MV-4-11 (cell line): ENCODE results near the gene ATAT1.
A peak's percentile ranks its signal among the peaks of the same experiment; 100 is the strongest.

Experiments used
- DNase-seq: peaks from one replicate; lab custom pipeline; 2025; lab: John Stamatoyannopoulos, UW

ATAT1 gene

DNA sequence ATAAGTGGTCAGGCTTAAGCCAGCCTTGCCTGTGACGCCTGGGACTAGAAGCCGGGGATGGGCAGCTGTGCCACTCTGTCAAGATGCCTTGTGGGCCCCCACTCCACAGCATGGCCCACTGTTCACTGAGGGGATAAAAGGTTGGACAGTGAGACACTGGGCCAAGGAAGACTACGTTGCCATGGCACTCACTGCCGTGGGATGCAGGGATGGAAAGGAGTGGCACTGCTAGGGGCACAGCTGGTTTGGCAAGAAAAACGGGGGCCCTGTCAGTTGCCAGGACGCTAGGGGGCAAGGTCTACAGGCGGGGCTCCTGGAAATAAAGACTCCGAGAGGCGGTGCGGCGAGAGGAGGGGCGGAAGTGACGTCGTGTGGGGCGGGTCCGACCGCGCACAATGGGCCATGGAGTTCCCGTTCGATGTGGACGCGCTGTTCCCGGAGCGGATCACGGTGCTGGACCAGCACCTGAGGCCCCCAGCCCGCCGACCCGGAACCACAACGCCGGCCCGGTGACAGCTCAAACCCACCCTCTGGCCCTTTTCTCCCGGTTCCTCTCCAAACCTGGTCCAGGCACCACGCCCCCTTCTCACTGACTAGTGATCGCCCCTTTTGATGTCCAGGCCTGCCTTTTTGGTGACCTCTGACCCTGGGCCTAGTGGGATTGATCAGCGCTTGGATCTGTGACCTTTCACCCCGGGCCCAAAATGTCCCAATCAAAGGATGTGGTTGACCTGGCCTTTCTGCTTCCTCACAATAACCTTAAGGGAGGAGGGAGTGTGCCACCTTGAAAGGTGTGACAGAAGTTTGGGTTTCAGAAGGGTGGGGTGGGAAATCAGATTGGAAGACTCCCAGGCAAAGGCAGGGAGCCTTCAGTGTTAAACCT, at the start of gene ATAT1:
ATAT1 (plus strand) TSS at position 391 of the 883 bp plus-strand sequence.
- DNase-seq: peak; percentile 79

DNA sequence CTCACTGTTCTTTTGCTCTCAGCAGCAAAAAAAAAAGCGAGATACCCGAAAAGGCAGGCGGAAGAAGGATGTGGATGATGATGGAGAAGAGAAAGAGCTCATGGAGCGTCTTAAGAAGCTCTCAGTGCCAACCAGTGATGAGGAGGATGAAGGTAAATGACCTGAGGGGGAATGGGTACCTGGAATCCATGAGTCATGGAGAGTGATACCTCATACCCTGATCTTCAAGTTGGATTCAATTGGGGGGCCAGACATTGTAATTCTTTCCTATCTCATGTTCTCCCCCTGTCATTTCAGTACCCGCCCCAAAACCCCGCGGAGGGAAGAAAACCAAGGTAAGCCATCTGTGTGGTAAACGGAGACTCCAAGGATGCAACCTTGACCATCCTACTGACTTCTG, 48.6 kb upstream of the ATAT1 start:
- DNase-seq: no peak

- no peak for DNase-seq
Measured at GRCh38 chr6:30583921-30584320, 42.8 kb upstream of the ATAT1 start.

DNA sequence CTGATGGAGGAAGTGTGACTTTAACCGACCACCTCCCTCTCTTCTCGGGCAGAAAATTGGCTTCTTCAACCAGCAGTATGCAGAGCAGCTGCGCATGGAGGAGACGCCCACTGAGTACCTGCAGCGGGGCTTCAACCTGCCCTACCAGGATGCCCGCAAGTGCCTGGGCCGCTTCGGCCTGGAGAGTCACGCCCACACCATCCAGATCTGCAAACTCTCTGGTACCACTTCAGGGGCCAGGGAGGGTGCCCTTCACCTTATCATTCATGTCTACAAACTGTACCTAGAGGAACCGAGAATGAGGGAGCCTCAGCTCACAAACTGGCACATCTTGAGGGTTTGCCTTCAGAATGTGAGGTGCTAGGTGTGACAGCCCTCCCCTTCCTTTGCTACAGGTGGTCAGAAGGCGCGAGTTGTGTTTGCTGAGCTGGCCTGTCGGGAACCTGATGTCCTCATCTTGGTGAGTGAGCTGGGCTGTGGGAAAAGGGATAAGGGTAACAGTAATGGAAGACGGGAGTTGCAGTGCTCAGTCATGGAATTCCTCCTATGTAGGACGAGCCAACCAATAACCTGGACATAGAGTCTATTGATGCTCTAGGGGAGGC, 36.8 kb upstream of the ATAT1 start:
- DNase-seq: no peak

- DNase-seq: no peak
Measured at GRCh38 chr6:30590509-30590908, 36.2 kb upstream of the ATAT1 start.

GRCh38 chr6:30591008-30591407, 35.7 kb upstream of the ATAT1 start:
- DNase-seq: no peak

DNA sequence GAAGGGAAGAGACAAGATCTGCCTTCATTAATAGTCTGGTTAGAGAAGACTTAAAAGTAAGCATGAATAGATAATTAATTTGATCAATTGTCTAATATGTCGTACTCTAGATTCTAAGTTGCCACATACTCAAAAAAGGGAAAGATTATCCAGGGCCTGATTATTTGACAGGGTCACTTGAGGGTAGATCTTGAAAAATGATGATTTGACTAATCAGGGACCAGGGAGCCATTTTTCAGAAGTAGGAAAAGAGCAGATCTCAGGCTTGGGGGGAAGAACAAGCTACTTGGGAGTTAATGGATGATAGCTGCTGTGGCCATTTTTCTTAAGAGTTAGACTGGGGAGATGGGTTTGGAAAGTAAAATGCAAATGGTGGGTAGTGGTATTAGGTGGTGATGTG, 34.4 kb upstream of the ATAT1 start:
- no peak for DNase-seq

DNA sequence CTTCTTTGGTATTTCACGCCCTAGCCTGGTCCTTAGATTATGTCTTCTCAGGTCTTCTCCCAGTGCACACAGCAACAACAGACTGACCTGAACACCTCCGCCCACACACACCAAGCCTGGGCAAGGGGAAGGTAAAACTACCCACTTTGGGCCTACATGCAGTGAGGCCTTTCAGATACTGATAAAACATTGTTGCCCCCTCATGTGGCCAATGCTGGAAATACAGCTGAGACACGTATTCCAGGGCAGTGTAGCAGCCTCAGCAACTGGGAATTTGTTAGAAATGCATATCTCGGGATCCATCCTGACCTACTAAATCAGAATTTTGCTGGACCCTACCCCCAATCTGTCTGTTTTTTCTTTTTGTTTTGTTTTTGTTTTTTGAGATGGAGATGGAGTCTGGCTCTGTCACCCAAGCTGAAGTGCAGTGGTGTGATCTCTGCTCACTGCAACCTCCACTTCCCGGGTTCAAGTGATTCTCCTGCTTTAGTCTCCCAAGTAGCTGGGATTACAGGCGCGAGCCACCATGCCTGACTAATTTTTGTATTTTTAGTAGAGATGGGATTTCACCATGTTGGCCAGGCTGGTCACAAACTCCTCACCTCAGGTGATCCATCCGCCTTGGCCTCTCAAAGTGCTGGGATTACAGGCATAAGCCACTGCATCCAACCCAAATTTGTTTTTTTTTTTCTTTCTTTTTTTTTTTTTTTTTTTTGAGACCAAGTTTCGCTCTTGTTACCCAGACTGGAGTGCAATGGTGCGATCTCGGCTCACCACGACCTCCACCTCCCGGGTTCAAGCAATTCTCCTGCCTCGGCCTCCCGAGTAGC, 29.1 kb upstream of the ATAT1 start:
- peak; percentile 61 for DNase-seq

- no peak for DNase-seq
Measured at GRCh38 chr6:30598912-30599624, 27.6 kb upstream of the ATAT1 start.

GRCh38 chr6:30599625-30600324, 26.9 kb upstream of the ATAT1 start:
- no peak for DNase-seq

GRCh38 chr6:30600451-30600961, 26.2 kb upstream of the ATAT1 start:
- DNase-seq: no peak

- no peak for DNase-seq
Measured at GRCh38 chr6:30601436-30601814, 25.2 kb upstream of the ATAT1 start.

DNA sequence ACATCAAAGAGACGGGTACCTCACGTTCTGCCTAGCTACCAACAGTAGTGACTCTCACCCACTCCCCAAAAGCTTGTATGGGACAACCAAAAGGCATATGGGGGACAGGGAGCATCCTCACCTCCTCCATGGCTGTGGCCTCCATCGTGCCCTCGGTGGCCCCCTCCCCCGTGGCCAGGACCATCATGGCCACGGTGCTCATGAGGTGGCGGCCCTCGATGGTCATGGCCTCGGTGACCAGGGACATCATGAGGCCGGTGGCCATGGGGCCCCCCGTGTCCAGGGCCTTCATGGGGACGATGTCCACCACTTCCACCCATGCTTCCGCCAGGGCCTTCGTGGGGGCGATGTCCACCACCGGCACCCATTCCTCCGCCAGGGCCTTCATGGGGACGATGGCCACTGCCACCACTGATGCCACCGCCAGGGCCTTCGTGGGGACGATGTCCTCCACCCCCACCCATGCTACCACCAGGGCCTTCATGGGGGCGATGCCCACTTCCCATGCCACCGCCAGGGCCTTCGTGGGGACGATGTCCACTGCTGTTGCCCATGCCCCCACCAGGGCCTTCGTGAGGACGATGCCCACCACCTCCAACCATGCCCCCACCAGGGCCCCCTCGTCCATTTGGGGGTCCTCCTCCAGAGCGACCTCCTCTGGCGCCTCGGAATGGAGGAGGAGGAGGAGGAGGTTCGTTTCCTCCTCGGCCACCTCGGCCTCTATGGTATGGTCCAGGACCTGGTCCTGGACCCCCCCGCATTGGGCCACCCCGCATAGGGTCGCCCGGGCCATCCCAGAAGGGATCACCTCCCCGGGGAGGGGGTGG, 24.6 kb upstream of the ATAT1 start:
- no peak for DNase-seq

GRCh38 chr6:30603961-30604360, 22.7 kb upstream of the ATAT1 start:
- no peak for DNase-seq

DNA sequence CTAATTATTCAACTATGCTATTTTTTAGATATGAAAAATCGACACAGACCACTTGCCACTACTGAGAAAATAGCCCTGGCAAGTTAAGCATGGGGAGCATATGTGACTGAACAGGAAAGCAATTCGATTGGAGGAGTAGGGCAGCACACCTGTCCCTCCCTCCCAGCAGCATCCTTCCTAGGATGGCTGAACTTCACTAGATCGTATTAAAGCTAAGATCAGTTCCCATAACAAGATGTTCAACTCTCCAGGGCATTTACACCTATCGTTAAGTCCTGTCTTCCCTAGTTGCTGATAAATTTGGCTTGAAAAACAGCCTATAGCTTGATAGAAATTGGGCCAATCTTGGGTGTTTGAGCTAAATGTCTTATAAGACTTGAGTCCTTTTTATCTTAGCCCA, 16.6 kb upstream of the ATAT1 start:
- no peak for DNase-seq

GRCh38 chr6:30611150-30611855, 15.4 kb upstream of the ATAT1 start:
- DNase-seq: no peak

GRCh38 chr6:30611856-30612194, 14.8 kb upstream of the ATAT1 start:
- no peak for DNase-seq

DNA sequence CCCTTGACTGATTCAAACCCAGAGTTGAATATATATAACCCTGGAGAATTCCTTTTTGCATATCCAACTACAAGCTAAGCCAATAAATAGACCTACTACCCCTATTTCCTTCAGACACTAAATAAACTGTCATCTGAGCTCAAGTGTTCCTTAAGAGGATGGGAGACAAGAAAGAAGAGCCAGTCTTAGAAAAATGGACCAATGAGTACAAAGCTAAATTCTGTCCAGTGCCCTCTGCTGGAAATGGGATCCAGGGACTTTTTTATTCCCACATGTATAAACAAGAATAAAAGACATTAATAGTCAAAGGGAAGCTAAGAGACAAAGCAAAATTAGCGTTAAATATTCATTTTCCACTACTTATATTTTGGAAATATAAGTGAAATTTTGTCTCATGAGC, 14.5 kb upstream of the ATAT1 start:
- peak; percentile 20 for DNase-seq

DNA sequence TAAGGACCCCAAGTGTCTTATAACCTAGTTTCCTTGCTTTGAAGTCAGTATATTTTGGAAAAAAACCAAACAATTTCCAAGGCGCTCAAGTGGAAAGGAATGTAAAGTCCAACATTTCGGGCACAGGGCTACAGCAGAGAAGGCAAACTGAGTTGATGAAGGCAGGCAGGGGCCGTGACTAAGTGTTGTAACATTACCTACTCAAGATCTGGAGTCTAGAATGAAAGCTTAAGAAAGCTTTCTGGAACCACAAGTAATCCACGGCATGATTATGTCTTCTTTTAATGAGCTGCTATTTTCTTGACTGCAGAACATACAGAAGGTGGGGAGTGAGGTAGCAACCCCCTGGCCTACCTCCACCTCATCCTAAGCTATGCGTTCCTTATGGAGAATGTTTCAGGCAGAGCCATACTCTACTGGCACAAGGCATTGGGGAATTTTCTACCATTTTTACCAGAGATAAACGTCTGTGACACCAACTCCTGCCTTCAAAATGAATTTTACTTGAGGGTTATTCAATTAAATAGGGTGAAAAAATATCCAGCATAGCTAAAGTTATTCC, 13.9 kb upstream of the ATAT1 start:
- DNase-seq: peak; percentile 16
